Uterus (tissue), 2 donors: ENCODE results near the gene PLEKHM3.

Source experiments
- POLR2A ChIP-seq, 2 donors: fragments of 450-650 bp; IDR thresholded peaks; one replicate each; pipeline ENCODE4 v1.6.1; 2016; ENCODE audit warnings: antibody characterized with exemption in 2 of 2, mild to moderate bottlenecking in 1 of 2, moderate library complexity in 1 of 2
- TF ChIP-seq, protein P1 (sequence below), 4 experiments: fragments of 200-600 bp in 2 of 4; fragments of 450-650 bp in 2 of 4; sonication (generic) in 2 of 4; IDR thresholded peaks; one replicate each; pipeline ENCODE4 v1.5.1; 2016 to 2019; ENCODE audit warnings: antibody characterized with exemption in 4 of 4, mild to moderate bottlenecking in 2 of 4, moderate library complexity in 1 of 4

GRCh38 chr2:208047840-208048239, 22.5 kb upstream of the PLEKHM3 start:
- TF ChIP-seq, protein P1, sequence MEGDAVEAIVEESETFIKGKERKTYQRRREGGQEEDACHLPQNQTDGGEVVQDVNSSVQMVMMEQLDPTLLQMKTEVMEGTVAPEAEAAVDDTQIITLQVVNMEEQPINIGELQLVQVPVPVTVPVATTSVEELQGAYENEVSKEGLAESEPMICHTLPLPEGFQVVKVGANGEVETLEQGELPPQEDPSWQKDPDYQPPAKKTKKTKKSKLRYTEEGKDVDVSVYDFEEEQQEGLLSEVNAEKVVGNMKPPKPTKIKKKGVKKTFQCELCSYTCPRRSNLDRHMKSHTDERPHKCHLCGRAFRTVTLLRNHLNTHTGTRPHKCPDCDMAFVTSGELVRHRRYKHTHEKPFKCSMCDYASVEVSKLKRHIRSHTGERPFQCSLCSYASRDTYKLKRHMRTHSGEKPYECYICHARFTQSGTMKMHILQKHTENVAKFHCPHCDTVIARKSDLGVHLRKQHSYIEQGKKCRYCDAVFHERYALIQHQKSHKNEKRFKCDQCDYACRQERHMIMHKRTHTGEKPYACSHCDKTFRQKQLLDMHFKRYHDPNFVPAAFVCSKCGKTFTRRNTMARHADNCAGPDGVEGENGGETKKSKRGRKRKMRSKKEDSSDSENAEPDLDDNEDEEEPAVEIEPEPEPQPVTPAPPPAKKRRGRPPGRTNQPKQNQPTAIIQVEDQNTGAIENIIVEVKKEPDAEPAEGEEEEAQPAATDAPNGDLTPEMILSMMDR (IDR thresholded peaks at IDR 0.05): no peak
- no peak for TF ChIP-seq POLR2A (IDR thresholded peaks at IDR 0.05)
